Skin epidermis (tissue), 12 donors: ENCODE data around the gene TMEM242.

Source experiments
- H3K27ac ChIP-seq, 21 experiments: fragments of 200-600 bp; sonication (generic) in 11 of 21; one replicate each; pipeline ENCODE4 v1.5.0; 2020; ENCODE audit warnings: mild to moderate bottlenecking in 3 of 21, inconsistent platforms in 2 of 21, moderate library complexity in 2 of 21
- H3K4me3 ChIP-seq, 7 experiments: fragments of 200-600 bp; sonication (generic) in 2 of 7; one replicate each; pipeline ENCODE4 v1.5.0; 2020; ENCODE audit warnings: inconsistent platforms in 2 of 7, mild to moderate bottlenecking in 2 of 7, moderate library complexity in 1 of 7

Gene TMEM242

DNA sequence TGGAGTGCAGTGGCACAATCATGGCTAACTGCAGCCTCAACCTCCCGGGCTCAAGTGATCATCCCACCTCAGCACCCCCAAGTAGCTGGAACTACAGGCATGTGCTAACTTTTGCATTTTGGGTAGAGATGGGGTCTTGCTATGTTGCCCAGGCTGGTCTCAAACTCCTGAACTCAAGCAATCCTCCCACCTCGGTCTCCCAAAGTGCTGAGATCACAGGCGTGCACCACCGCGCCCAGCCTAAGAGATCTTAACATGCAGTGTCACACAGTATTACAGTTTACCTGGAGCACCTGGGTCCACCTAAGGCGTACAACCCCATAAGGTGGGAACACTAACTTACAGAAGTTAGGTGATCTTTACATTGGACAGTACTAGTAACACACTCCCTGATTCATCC is 29.5 kb downstream of the TMEM242 start:
- no peak overlapping the region for H3K4me3 ChIP-seq

DNA sequence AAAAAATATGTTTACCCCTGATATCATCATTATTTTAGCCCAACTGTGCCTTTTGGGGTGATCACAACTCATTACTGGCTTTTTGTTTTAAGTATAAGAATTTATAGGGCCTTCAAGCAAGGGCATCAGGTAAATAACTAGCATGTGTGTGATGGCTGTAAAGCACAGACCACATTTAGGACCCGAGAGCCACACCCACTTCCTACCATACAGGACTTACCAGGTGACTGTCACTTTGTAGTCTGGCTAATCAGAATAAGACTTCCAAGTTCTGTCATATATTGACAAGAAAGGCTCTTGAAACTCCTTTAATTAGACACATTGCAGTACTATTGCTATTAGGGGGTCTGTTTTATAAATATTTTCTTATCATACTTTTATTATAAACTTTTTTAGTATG is 31.1 kb downstream of the TMEM242 start:
- no peak overlapping the region for H3K27ac ChIP-seq

More for the DNA sequence above, 29.5 kb downstream of the TMEM242 start:
- H3K27ac ChIP-seq, result no peak overlapping the region

DNA sequence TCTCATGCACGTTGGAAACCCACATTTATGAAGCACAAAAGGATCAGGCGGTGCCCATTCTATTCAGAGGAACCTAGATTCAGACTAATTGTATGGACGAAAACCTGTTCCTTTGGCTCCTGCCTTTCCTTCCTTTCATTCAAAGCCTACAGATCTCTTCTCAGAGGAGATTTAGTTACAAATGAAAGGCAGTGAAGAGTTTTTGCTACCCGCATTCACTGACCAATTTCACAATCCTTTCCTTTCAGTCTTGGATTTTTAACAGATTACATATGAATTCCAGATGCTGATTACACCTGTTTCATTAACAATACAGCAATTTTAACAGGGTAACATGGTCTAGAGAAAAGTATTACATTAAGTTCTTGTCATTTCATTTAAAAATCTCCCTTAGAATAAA is 32.0 kb downstream of the TMEM242 start:
- Histone ChIP-seq H3K27ac (no peak overlapping the region), H3K4me3 (no peak overlapping the region)

More for the DNA sequence above, 31.1 kb downstream of the TMEM242 start:
- no peak overlapping the region for H3K4me3 ChIP-seq

DNA sequence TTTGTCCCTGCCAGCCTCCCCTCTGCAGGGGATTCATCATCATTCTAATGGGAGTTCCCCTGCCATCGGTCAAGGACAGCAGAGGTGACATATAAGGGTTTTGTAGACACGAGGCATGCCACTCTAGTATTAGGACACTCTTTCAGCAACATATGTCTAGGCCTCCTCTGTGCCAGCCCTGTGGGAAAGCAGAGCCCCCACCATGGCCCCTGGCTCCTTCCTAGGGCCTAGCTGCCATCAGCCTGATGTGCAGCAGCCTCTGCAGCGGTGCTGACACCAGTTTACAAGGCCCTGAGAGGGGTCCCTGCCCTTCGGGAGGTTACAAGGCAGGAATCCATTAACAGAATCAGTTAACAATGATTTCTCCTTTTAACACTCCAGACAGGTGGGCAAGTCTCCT is 32.5 kb downstream of the TMEM242 start:
- H3K4me3 ChIP-seq, result no peak overlapping the region
- no peak overlapping the region for H3K27ac ChIP-seq

DNA sequence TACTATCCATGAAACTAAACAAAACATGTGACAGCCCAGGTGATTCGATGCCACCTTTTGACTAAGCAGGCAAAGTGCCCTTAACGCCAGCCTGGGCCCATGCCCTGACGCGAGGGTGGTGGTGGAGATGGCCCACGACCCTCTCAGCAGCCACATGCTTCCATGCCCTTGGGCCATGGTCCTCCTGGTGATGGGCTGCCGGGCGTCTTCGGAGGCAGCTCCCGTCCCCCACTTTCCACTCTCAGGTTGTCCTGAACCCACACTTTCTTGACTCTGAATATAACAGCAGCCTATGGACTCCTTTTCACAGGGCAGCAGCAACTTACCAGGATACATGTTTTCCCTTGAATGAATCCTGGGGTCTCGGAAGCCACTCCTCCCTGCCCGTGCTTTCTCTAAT is 33.6 kb downstream of the TMEM242 start:
- Histone ChIP-seq H3K4me3 (no peak overlapping the region), H3K27ac (no peak overlapping the region)

DNA sequence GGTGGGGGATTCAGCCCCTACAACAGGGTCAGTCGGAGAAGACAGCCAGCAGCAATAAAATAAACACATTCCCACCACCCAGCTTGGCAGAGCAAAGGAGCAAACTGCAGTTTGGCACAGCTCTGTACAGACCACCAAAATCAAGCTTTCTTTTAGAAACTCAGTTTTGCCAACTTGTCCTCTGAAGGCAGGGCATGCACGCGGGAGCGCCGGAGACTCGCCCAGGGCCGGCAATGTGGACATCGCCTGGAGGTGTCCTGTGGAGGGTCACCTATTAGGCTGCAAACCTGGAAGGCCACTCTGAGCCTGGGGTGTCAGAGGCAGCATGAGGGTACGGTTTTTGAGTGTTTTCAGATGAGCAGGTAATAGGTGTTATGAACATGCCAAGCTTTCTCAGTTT is 34.7 kb downstream of the TMEM242 start:
- Histone ChIP-seq H3K27ac (no peak overlapping the region), H3K4me3 (no peak overlapping the region)

DNA sequence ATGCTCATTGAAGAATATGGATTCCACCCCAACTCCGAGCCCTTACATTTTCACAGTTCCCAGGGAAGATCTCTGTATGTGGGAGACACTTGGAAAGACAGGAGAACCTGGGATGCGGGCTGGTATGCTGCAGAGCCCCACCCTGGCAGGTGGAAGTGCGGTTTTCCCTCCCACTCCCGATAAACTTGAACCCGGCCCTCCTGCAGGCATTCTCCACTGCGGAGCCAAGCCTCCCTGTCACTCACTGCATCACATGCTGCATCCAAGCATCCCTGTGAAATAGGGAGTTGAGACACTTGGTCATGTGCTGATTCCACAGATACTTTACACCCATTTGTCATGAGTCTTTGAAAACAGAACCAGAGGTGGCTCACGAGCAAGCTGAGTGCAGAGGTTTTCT is 35.4 kb downstream of the TMEM242 start:
- Histone ChIP-seq H3K27ac (no peak overlapping the region), H3K4me3 (no peak overlapping the region)

DNA sequence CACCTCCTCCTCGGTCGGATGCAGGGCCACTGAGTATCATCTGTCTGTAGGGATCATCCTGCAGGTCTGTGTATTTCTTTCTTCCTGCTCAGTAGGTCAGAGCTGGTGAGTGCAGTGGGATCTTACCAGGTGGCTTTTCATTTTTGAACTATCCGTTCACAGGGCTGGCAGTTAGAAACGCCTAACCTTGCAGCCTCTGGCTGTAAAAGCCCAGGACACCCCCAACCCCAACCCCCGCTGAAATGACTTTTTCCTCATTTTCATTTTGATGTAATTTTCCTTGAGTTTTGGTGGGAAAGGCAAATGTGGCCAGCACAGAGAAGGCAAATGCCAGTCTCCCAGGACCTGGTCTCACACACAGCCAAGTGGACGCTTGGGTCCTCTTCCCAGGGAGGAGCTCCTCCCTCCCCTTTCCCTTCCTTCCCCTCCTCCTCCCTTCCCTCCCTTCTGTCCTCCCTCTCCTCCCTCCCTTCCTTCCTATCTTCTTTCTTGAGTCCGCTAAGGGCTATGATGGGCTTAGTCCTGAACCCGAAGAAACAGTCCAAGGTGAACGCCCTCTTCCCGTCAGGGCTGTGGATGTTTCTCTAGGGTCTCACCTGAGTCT is 36.0 kb downstream of the TMEM242 start:
- Histone ChIP-seq H3K27ac (no peak overlapping the region), H3K4me3 (no peak overlapping the region)

DNA sequence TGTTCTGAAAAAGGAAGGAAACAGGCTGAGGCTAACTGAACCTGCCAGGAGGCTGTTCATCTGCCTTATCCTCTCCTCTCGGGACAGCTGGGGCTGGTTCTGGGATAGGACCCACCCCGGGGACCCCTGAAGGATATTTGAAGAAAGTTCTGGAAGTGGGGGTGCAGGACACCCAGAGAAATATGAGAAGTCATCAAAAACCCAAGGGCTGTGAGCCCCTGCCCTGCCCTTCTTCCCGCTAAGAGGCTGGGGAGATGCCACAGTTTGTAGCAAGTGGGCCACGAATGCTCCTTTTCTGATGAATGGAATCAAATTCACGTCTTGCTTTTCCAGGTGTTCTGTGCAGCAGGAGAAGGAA is 37.9 kb downstream of the TMEM242 start:
- no peak overlapping the region for H3K27ac ChIP-seq
- no peak overlapping the region for H3K4me3 ChIP-seq

DNA sequence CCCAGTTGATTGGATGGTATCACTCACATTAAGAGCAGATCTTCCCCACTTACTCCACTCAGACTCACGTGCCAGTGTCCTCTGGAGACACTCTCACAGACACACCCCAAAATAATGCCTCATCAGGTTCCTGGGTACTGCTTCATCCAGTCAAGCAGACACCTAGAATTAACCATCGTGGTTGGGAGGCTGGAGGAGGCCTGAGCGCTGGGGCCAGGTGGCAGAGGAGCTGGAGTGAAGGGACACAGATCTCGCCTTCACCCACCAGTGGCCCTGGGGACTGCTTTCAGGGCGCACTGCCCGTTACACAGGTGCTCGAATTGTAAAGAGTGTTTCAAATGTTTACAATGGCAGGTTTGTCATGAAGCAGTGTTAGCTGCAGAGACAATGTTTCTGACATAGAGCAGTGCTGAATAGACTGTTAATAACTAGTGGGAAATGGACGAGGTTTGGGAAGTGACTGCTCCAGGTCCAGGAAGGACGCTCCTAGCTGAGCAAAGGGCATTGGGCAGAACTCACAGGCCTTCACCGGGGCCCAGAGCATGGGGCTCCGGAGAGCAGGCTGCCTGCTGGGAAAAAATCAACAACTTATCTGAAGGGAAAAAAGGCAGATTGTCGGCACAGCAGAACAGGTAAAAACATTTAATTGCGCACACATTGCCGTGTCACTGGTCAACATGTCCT is 38.4 kb downstream of the TMEM242 start:
- H3K4me3 ChIP-seq, result no peak overlapping the region
- H3K27ac ChIP-seq, result no peak overlapping the region

DNA sequence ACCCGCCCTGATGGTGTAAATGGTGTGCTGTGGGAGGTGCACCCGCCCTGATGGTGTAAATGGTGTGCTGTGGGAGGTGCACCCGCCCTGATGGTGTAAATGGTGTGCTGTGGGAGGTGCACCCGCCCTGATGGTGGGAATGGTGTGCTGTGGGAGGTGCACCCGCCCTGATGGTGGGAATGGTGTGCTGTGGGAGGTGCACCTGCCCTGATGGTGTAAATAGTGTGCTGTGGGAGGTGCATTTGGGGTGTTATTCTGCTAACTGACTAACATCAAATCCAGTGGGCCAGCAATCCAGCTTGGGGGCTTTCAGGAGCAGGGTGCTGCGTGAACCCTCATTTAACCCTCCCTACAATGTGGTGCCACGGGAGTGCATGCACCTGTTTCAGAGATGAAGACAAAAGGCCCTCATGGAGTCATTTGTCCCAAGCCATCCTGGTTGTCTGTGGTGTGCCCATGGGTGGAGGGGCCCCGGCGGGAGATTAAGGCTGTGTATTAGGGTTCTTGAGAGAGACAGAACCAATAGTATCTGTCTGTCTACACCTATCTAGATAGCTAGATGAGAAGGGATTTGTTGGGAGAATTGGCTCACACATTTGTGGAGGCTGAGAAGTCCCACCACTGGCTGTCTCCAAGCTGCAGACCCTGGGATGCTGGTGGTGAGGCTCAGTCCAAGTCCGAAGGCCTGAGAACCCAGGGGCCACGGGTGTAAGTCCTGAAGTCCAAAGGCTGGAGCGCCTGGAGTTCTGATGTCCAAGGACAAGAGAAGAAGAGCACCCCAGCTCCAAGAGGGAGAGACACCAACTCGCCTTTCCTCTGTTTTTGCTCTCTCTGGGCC is 39.2 kb downstream of the TMEM242 start:
- no peak overlapping the region for H3K4me3 ChIP-seq
- H3K27ac ChIP-seq, result no peak overlapping the region

DNA sequence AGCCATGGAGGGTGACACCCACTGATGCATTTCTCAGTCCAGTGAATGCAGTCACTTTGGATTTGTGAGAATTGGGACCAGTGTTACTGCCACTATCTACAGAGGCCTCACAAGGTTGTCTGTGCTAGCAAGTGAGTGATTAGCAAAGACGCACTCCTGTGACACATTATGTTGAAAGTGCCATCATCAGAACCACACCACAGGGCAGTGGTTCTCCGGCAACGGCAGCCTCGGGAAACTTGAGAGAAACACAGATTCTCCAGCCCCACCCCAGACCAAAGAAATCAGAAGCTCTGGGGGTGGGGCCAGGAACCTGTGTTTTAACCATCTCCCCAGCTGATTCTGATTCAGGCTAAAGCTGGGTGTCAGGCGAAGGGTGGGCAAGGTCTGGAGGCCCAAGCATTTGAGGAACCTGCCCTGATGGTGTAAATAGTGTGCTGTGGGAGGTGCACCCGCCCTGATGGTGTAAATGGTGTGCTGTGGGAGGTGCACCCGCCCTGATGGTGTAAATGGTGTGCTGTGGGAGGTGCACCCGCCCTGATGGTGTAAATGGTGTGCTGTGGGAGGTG is 39.9 kb downstream of the TMEM242 start:
- Histone ChIP-seq H3K4me3 (no peak overlapping the region), H3K27ac (no peak overlapping the region)

DNA sequence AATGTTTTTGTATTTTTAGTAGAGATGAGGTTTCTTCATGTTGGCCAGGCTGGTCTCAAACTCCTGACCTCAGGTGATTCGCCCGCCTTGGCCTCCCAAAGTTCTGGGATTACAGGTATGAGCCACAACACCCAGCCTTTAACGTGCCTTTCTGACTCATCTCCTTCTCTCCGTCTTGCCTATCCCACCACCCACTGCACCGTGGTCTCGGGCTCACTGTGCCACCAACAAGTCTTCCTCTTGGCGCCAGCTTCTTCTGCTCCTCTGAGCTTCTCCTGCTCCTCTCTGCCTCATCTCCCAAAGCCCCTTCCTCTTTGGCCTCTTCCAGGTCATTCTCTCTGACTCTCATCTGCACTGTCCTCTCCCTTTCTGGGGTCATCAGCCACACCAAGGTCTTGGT is 41.0 kb downstream of the TMEM242 start:
- Histone ChIP-seq H3K4me3 (no peak overlapping the region), H3K27ac (no peak overlapping the region)

DNA sequence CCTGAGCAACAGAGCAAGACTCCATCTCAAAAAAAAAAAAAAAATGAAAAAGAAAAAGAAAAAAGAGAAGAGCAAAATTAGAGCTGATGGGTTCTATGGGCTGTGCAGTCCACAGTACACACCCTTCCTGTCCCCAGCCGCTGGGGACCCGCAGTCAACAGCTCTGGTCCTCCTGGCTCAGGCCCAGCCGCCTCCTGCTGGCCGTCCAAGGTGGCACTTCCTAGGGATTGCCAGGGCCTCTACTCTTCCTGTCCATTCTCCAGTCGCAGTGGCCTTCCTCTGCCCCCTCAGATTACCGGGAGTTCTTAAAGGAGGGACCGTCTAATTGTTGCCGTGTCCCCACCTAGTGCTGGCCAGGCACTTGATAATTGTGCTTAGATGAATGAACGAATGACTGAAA is 41.7 kb downstream of the TMEM242 start:
- H3K4me3 ChIP-seq, result no peak overlapping the region
- H3K27ac ChIP-seq, result no peak overlapping the region

DNA sequence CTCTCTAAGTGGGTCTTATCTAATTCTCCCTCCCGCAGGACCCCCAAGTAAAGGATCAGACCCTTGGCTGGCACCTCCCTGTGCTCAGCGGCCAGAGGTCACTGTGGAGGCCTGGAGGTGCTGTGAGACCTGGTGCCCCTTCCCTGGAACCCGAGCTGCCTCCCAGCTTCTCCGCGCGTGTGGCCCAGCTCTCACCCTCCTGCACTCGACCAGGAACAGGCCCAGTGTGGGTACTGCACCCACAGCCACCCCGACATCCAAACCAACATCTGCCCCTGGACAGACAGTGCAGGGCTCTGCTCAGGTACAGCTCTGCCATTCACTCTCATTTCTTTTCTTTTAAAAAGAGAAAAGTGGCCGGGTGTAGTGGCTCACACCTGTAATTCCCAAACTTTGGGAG is 42.4 kb downstream of the TMEM242 start:
- Histone ChIP-seq H3K27ac (no peak overlapping the region), H3K4me3 (no peak overlapping the region)

DNA sequence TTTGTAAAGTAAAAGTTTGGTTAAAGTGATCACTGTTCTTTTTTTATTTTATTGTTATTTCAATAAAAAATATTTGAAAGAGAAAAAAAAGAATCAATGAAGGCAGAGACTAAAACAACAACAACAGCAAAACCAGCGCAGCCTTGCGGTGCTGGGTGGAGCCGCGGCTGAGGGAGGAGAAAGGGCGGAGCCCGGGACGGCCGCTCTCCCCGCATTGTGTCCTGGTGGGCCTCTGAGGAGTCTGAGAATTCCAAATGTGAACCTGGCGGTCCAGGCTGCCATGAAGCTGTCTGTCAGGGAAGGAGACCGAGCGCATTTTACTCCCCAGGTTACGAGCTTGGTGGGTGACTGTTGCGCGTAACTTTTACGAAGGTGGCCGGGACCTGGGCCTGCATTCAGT is 43.2 kb downstream of the TMEM242 start:
- Histone ChIP-seq H3K27ac (no peak overlapping the region), H3K4me3 (no peak overlapping the region)

DNA sequence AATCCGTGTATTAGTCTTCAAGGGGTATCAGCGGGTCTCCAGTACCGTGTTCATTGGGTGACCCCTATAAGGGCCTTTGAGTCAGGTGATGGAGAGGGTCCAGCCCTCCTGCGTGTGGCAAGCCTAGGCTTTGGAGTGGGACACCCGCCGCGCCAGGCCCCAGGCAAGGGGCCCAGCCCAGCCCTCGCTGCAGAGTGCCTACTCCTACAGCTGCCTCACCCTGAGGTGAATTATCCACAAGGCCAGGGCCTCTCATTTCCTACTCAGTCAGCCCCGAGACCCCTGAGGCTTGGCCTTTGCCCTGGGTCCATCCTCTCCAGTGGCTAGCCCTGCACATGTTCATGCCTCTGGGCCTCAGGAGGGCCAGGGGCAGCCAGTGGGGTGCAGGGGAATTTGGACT is 45.1 kb downstream of the TMEM242 start:
- Histone ChIP-seq H3K27ac (no peak overlapping the region), H3K4me3 (no peak overlapping the region)

DNA sequence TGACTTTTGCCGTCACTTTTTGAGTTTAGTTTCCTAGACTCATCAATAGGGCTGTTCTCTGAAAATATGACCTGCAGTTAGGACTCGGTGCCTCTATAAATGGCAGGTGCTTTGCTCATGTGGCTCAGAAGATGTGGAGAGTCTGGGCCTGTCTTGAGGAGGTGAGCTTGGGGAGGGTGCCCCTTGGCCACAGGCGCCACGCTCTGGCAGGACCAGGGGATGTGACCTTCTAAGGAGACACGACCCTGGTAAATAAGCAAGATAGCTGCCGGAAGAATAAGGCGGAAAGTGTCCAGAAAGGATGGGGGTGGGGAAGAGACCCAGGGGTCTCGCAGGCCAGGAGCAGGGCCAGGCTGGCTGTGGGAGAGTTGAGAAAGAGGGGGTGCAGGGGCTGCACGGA is 46.6 kb downstream of the TMEM242 start:
- no peak overlapping the region for H3K4me3 ChIP-seq
- H3K27ac ChIP-seq, result no peak overlapping the region

DNA sequence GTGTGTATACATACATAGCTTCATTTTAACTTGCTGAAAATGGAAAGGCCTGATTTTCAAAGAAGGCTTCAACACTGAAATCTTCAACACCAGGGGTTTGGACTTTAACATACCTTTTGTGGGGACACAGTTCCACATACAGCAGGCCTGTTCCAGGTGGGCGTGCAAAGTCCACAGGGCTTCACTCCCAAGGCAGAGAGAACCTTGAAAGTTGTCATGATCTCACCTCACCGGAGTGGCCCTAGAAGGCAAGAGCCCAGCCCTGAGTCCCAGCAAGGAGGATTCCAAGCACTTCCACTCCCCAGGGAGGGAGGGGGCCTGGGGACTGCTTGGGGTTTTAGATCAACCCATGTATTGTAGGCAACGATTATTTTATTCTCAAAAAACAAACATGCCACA is 47.2 kb downstream of the TMEM242 start:
- H3K27ac ChIP-seq, result no peak overlapping the region
- H3K4me3 ChIP-seq, result no peak overlapping the region

DNA sequence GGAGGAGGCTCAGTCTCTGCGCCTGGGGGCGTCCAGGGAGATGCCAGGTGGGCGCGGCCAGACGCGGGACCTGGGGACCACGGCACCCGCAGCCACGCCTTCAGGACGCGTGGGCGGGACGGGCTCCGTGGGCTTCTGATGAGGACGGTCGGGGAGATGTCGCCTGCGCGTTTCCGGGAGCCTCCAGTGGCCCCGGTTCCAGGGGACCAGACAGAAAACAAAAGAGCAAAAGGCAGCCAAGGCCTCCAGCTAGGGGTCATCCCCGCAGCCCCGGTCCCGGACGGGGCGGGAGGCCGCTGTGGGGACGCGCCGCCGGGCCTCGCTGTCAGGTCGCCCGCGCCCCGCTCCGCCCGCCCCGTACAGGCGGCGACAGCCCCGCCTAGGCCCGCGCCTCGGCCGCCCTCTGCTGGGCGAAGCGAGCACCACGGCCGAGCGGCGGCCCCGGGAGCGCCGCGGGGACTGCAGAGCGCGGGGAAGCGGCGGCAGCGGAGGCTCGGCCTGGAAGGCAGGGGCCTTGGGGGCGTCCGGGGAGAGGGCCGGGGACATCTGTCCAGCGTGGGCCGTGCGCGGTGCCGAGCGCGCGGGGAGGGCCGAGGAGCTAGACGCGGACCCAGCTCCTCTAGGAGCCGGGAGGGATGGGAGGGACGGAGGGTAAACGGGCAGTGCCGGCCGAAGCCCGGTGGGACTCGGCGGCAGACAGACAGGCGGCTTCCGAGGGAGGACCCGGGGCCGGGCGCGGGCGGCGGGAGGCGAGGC is 48.7 kb downstream of the TMEM242 start:
- H3K27ac ChIP-seq, result peak overlapping the region; percentile 62 to 97 (median 84)
- H3K4me3 ChIP-seq, result peak overlapping the region; percentile 43 to 76 (median 54)
